KMS-11 (cell line): Measurements from ENCODE around the gene HGS.
A peak's percentile ranks its signal among the peaks of the same experiment; 100 is the strongest.

Source experiments
- H2AFZ ChIP-seq: fragments of 200-600 bp; sonication (generic); 2 replicates; pipeline ENCODE4 v1.6.1; 2016; ENCODE audit warnings: antibody characterized with exemption, mixed run types, low read depth
- H3K27ac ChIP-seq: fragments of 200-600 bp; sonication (generic); 2 replicates; pipeline ENCODE4 v1.6.1; 2016; ENCODE audit warnings: mild to moderate bottlenecking, mixed run types
- H3K27me3 ChIP-seq: fragments of 200-600 bp; sonication (generic); 2 replicates; pipeline ENCODE4 v1.6.1; 2017; ENCODE audit warnings: mild to moderate bottlenecking, low read depth, mixed run types, moderate library complexity; ENCODE audit not compliant: insufficient read depth
- H3K36me3 ChIP-seq: fragments of 200-600 bp; sonication (generic); 2 replicates; pipeline ENCODE4 v1.6.1; 2017; ENCODE audit warnings: mild to moderate bottlenecking, mixed run types; ENCODE audit not compliant: insufficient read depth
- H3K4me1 ChIP-seq: fragments of 200-600 bp; sonication (generic); 2 replicates; pipeline ENCODE4 v1.6.1; 2016; ENCODE audit warnings: mild to moderate bottlenecking, low read depth, mixed run types; ENCODE audit not compliant: poor library complexity, severe bottlenecking
- H3K4me2 ChIP-seq: fragments of 200-600 bp; sonication (generic); 2 replicates; pipeline ENCODE4 v1.7.0; 2016; ENCODE audit warnings: mild to moderate bottlenecking, mixed run types
- H3K4me3 ChIP-seq: fragments of 200-600 bp; sonication (generic); IDR thresholded peaks from 2 replicates; pipeline ENCODE4 v1.6.1; 2017; ENCODE audit warnings: low read depth, low read length, mixed read lengths; ENCODE audit not compliant: insufficient read depth
- H3K79me2 ChIP-seq: fragments of 200-600 bp; sonication (generic); 2 replicates; pipeline ENCODE4 v1.6.1; 2016; ENCODE audit warnings: low read depth, mixed run types; ENCODE audit not compliant: insufficient read depth
- H3K9ac ChIP-seq: fragments of 200-600 bp; sonication (generic); 2 replicates; pipeline ENCODE4 v1.6.1; 2016; ENCODE audit warnings: mild to moderate bottlenecking, mixed run types
- H4K20me1 ChIP-seq: fragments of 200-600 bp; sonication (generic); 2 replicates; pipeline ENCODE4 v1.6.1; 2016; ENCODE audit warnings: mild to moderate bottlenecking, mixed run types; ENCODE audit not compliant: insufficient read depth
- TF ChIP-seq, protein P1 (sequence below): fragments of 200-600 bp; sonication (generic); conservative IDR thresholded peaks from 2 replicates; pipeline ENCODE4 v1.6.1; 2017; ENCODE audit warnings: low read depth, mild to moderate bottlenecking, antibody characterized with exemption, low read length, moderate library complexity, mixed read lengths

The HGS gene

DNA sequence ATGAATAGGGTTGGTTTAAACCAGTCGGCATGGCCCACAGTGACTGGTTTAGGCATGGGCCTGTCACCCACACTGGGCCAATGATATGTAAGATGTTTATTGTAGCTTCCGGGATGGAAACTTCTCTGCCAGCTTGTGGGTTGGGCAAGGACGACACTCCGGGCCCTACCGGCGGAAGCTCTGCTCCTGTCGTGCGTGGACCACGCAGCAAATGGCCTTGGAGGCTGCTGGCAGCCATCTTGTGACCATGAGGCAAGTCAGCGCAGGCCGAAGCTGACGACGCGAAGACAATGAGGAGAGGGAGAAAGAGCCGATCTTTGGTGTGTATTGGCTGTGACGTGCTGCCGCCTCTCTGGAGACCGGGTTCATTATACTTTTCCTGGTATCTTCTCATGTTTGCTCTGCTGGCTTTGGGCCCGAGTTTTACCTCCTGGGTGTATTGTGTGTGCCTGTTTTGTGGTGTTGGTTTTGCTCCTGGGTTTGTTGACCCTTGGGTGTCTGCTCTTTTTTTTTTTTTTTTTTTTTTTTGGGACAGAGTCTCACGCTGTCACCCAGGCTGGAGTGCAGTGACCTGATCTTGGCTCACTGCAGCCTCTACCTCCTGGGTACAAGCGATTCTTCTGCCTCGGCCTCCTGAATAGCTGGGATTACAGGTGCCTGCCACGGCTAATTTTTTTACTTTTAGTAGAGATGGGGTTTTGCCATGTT is 43.7 kb downstream of the HGS start:
- Histone ChIP-seq H4K20me1 (no peaks in the 10 kb centered on the region), H3K36me3 (no peaks in the 10 kb centered on the region), H3K4me2 (no peak overlapping the region), H2AFZ (no peak overlapping the region), H3K9ac (no peak overlapping the region), H3K4me3 (no peak overlapping the region), H3K27ac (no peak overlapping the region), H3K79me2 (no peaks in the 10 kb centered on the region), H3K27me3 (no peaks in the 10 kb centered on the region; the same call in 1 of the 2 replicates), H3K4me1 (peaks cover 35% of the 10 kb centered on the region)
- TF ChIP-seq, protein P1, sequence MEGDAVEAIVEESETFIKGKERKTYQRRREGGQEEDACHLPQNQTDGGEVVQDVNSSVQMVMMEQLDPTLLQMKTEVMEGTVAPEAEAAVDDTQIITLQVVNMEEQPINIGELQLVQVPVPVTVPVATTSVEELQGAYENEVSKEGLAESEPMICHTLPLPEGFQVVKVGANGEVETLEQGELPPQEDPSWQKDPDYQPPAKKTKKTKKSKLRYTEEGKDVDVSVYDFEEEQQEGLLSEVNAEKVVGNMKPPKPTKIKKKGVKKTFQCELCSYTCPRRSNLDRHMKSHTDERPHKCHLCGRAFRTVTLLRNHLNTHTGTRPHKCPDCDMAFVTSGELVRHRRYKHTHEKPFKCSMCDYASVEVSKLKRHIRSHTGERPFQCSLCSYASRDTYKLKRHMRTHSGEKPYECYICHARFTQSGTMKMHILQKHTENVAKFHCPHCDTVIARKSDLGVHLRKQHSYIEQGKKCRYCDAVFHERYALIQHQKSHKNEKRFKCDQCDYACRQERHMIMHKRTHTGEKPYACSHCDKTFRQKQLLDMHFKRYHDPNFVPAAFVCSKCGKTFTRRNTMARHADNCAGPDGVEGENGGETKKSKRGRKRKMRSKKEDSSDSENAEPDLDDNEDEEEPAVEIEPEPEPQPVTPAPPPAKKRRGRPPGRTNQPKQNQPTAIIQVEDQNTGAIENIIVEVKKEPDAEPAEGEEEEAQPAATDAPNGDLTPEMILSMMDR = no peak

DNA sequence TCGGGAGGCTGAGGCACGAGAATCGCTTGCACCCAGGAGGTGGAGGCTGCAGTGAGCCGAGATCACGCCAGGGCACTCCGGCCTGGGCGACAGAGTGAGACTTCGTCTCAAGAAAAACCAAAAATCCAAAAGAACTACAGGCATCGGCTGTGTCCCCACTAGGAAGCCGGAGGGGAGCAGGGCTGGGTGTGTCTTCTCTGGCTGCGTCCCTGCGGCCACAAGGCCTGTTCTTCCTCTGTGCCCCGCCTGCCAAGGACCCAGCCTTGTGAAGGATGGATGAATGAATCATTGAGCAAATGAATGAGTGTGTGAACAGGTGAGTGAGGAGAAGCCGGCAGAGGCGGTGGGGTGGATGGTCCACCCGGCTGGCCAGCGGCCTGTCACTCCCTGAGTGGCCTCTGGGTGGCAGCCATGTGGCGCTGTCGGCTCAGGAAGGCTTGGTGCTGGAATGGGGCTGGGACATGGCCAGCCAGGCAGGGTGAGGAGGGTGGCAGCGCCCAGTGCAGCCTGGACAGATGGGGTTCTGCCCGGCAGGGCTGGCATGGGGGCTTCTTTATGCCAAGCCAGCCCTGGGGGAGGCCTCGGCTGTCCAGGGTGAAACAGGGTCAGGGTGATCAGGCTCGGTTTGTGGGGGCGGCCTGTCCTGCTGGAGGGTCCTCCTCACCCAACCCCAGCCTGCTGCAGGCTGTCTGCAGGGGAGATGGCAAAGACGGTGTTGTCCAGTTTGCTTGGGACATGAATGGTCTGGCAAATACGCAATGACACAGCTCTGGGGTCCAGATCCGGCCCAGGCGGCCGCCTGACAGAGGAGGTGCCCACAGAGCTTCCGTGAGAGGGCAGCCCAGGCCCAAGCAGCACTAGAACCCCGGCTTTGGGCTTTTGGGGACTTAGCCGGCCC is 49.9 kb downstream of the HGS start:
- no peak overlapping the region for H3K27ac ChIP-seq
- H3K27me3 ChIP-seq = peaks cover 32% of the 10 kb centered on the region; the same call in 1 of the 2 replicates
- H3K4me3 ChIP-seq = no peak overlapping the region
- TF ChIP-seq, protein P1 = peak; percentile 86
- no peaks in the 10 kb centered on the region for H3K79me2 ChIP-seq
- H4K20me1 ChIP-seq = no peaks in the 10 kb centered on the region
- H3K9ac ChIP-seq = no peak overlapping the region
- no peaks in the 10 kb centered on the region for H3K36me3 ChIP-seq
- H2AFZ ChIP-seq = peak overlapping the region; percentile 28; the same call in 1 of the 2 replicates
- peaks cover 35% of the 10 kb centered on the region for H3K4me1 ChIP-seq
- no peak overlapping the region for H3K4me2 ChIP-seq

DNA sequence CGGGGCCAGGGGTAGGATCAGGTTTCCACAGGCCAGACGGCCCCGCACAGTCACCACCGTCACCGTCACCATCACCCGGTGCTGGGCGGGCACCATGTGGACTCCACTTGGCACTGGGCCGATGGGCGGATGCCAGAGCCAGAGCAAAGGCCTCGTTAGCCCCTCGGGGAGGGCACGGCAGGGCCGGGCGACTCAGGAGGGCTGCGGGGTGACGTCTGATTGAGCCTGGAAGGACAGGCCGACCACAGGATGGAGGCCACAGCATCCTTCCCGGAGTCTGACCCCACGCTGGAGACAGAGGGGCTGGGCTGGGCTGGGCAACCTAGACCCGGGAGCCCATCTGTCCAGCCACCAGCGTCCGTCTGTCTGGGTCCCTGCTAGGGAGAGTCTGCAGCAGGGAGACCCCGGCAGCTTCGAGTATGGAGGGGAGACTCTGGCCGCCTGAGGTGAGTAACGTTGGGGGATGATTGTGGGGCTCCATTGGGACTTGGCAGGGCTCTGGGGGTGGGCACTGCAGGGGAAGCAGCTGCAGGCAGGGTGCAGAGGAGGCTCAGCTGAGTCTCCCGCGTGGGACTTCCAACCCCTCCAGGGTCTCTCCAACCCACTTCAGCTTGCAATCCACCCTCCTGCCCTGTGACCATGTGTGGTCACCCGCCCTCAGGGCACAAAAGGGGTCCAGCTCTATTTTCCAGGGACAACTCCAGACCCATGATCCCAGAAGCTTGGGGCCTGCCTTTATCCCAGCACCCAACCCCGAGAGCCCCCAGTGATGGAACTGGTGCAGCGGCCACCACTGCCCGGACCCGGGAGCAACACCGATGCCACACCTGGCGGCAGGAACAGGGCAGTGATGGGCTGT is 50.8 kb downstream of the HGS start:
- H2AFZ ChIP-seq = no peak overlapping the region
- H3K27me3 ChIP-seq = peaks cover 40% of the 10 kb centered on the region; the same call in 1 of the 2 replicates
- no peaks in the 10 kb centered on the region for H3K36me3 ChIP-seq
- no peak overlapping the region for H3K4me2 ChIP-seq
- no peak overlapping the region for H3K4me3 ChIP-seq
- no peak overlapping the region for H3K9ac ChIP-seq
- H3K27ac ChIP-seq = no peak overlapping the region
- H4K20me1 ChIP-seq = no peaks in the 10 kb centered on the region
- peaks cover 35% of the 10 kb centered on the region for H3K4me1 ChIP-seq
- H3K79me2 ChIP-seq = no peaks in the 10 kb centered on the region
- TF ChIP-seq, protein P1 = no peak
